Endothelial cell of umbilical vein (primary cell): ENCODE data around the gene ARL8A. TPM values are rescaled to one million over a fixed set of nuclear protein-coding genes. Genes with fewer than 3 reads are reported as not detected.

Experiments
- BruUV-seq: library from RNA; stranded (reverse); fragments of 400-500 nt; replicated peaks from 2 replicates; lab custom pipeline; 2021; lab: Mats Ljungman, UMichigan
- CTCF ChIA-PET: fragments of 300-600, 350-600 bp; sonication (Branson Sonifier 250); formaldehyde crosslinking; loops from one replicate; lab custom pipeline; 2021; ENCODE audit warnings: antibody characterized with exemption, inconsistent platforms; lab: Charles Lee
- POLR2A ChIA-PET: fragments of 300-600, 350-600 bp; sonication (Branson Sonifier 250); formaldehyde crosslinking; loops from one replicate; lab custom pipeline; 2021; ENCODE audit warnings: antibody characterized with exemption, inconsistent platforms; lab: Charles Lee
- DNase-seq: peaks from one replicate; pipeline ENCODE4 v3.0.0-alpha.2; 2011; ENCODE audit warnings: low read depth, low spot score
- FAIRE-seq: peaks from 2 replicates; lab custom pipeline; 2011; peaks lifted over from hg19 to GRCh38; lab: Jason Lieb, UNC
- H2AFZ ChIP-seq: 2 replicates; pipeline ENCODE4 v1.6.0; 2012; ENCODE audit warnings: low read depth, low read length, control low read depth, inconsistent platforms
- H3K27ac ChIP-seq: 2 replicates; pipeline ENCODE4 v1.5.1; 2011; ENCODE audit warnings: low read depth, mild to moderate bottlenecking, control low read depth, low read length, moderate library complexity; ENCODE audit not compliant: insufficient read depth
- H3K27me3 ChIP-seq, 2 experiments: 2 replicates each; pipeline versions ENCODE4 v1.6.0 to v1.6.1; 2011; ENCODE audit warnings: low read length in 2 of 2, mixed read lengths in 1 of 2; ENCODE audit not compliant: control insufficient read depth in 2 of 2, insufficient read depth in 2 of 2
- H3K36me3 ChIP-seq, 2 experiments: 2 replicates in 1 of 2; 3 replicates in 1 of 2; pipeline ENCODE4 v1.5.1; 2011; ENCODE audit warnings: low read length in 2 of 2, mild to moderate bottlenecking in 1 of 2, moderate library complexity in 1 of 2; ENCODE audit not compliant: control insufficient read depth in 2 of 2, insufficient read depth in 2 of 2; ENCODE audit errors: extremely low read depth in 1 of 2
- H3K4me1 ChIP-seq: 3 replicates; pipeline ENCODE4 v1.5.1; 2011; ENCODE audit warnings: mild to moderate bottlenecking, low read length; ENCODE audit not compliant: control insufficient read depth, insufficient read depth; ENCODE audit errors: extremely low read depth
- H3K4me2 ChIP-seq: 2 replicates; pipeline ENCODE4 v1.6.1; 2011; ENCODE audit warnings: low read length, control low read depth, mixed read lengths; ENCODE audit not compliant: insufficient read depth
- H3K4me3 ChIP-seq, 3 experiments: fragments of 200-600 bp in 1 of 3; sonication (generic), shearing (Covaris generic) in 1 of 3; replicated peaks in 1 of 3; 2 replicates each; pipeline ENCODE4 v1.5.1; 2011 to 2016; ENCODE audit warnings: control low read depth in 3 of 3, low read length in 3 of 3, mild to moderate bottlenecking in 2 of 3, inconsistent platforms in 1 of 3, low read depth in 1 of 3, moderate library complexity in 1 of 3; ENCODE audit not compliant: insufficient read depth in 1 of 3
- H3K79me2 ChIP-seq: 2 replicates; pipeline ENCODE4 v1.6.0; 2012; ENCODE audit warnings: low read length, inconsistent platforms; ENCODE audit not compliant: control insufficient read depth, insufficient read depth
- H3K9ac ChIP-seq: replicated peaks from 2 replicates; pipeline ENCODE3; 2011; ENCODE audit warnings: low read length, control low read depth; ENCODE audit not compliant: insufficient read depth; ENCODE audit errors: extremely low read depth
- H3K9me1 ChIP-seq: replicated peaks from 3 replicates; pipeline ENCODE4 v1.6.0; 2011; ENCODE audit warnings: mild to moderate bottlenecking, low read length; ENCODE audit not compliant: control insufficient read depth, insufficient read depth; ENCODE audit errors: extremely low read depth
- H3K9me3 ChIP-seq: replicated peaks from 2 replicates; pipeline ENCODE4 v1.5.1; 2012; ENCODE audit warnings: low read length, inconsistent platforms; ENCODE audit not compliant: control insufficient read depth, insufficient read depth
- H4K20me1 ChIP-seq: replicated peaks from 2 replicates; pipeline ENCODE3; 2011; ENCODE audit warnings: mild to moderate bottlenecking, low read length; ENCODE audit not compliant: control insufficient read depth, insufficient read depth; ENCODE audit errors: extremely low read depth
- EZH2 ChIP-seq: IDR thresholded peaks from 2 replicates; pipeline ENCODE4 v1.6.1; 2012; ENCODE audit warnings: borderline replicate concordance, low read depth, mild to moderate bottlenecking, moderate library complexity, low read length, inconsistent platforms; ENCODE audit not compliant: severe bottlenecking
- GATA2 ChIP-seq: IDR thresholded peaks from 2 replicates; pipeline ENCODE4 v1.7.0; 2011; ENCODE audit warnings: low read depth, mild to moderate bottlenecking, moderate library complexity, mixed read lengths, low read length; ENCODE audit not compliant: insufficient read length, insufficient read depth
- JUN ChIP-seq: IDR thresholded peaks from 2 replicates; pipeline ENCODE4 v1.6.1; 2011; ENCODE audit warnings: borderline replicate concordance, low read depth; ENCODE audit not compliant: insufficient read length, insufficient read depth
- POLR2A ChIP-seq: IDR thresholded peaks from 2 replicates; pipeline ENCODE4 v1.6.1; 2012; ENCODE audit warnings: low read depth, mild to moderate bottlenecking, control low read depth, low read length
- POLR2AphosphoS5 ChIP-seq: IDR thresholded peaks from 2 replicates; pipeline ENCODE4 v1.6.1; 2012; ENCODE audit warnings: low read depth, mild to moderate bottlenecking, control low read depth, low read length, moderate library complexity; ENCODE audit not compliant: insufficient read depth
- dilution Hi-C: fragments of 300-500 bp; cut with MboI; formaldehyde crosslinking; loops from one replicate; pipeline ENCODE4 v1.15.0; 2019; ENCODE audit warnings: low sequenced_read_pairs; ENCODE audit not compliant: extremely low pct_ligation_motif_present
- intact Hi-C: fragments of 100-400 bp; cut with micrococcal nuclease; formaldehyde crosslinking; loops from one replicate; pipeline ENCODE4 v1.10.0; 2022
- polyA plus RNA-seq, 4 experiments: library from polyadenylated mRNA; depleted of rRNA in 3 of 4; stranded (reverse) in 3 of 4; unstranded in 1 of 4; fragments of >200 nt; gene quantifications; 2 replicates each; pipeline versions ENCODE4 v1.2.1 to v1.2.3, GENCODE V29; 2011 to 2012; ENCODE audit warnings: missing spikeins in 1 of 4
- total RNA-seq: library from RNA; stranded (reverse); gene quantifications from 2 replicates; pipeline ENCODE4 v1.2.3, GENCODE V29; 2021
- TF ChIP-seq, protein P1 (sequence below): IDR thresholded peaks from 2 replicates; pipeline ENCODE4 v1.6.1; 2011; ENCODE audit not compliant: insufficient read depth, insufficient read length
- TF ChIP-seq, protein P2 (sequence below), 2 donors: IDR thresholded peaks; 1 replicate in 1 of 2; 2 replicates in 1 of 2; pipeline ENCODE4 v1.5.1; 2011; ENCODE audit warnings: low read length in 2 of 2, mild to moderate bottlenecking in 2 of 2, moderate library complexity in 2 of 2, control low read depth in 1 of 2, inconsistent platforms in 1 of 2, low read depth in 1 of 2; ENCODE audit not compliant: insufficient read depth in 1 of 2; ENCODE audit errors: extremely low read depth in 1 of 2

Gene ARL8A
- total and polyA plus RNA-seq, 2 donors (not counting 3 experiments of a cell fraction or from before 2014, with no cell fraction given) = 54.3 to 69.5 TPM

- peaks cover 32 to 37% of the 10 kb centered on the region in 2 experiments for H3K27me3 ChIP-seq
- no peak within 1 kb of the TSS for H3K4me3 ChIP-seq
- H3K4me2 ChIP-seq = no peak within 1 kb of the TSS
- no TSS peak for BruUV-seq
- FAIRE-seq (peak; percentile 12), DNase-seq (no peak)
- H2AFZ ChIP-seq = no peak within 1 kb of the TSS
- intact Hi-C loops = loop anchor here (1.0 kb wide), 3 partner anchors 81 to 526 kb away; no protein-coding TSS in a partner anchor
- no peak within 1 kb of the TSS for H3K27ac ChIP-seq
- no peaks in the 10 kb centered on the region for H3K4me1 ChIP-seq
- no peaks in the 10 kb centered on the region for H4K20me1 ChIP-seq
- no peaks in the 10 kb centered on the region for H3K79me2 ChIP-seq
- no peak within 1 kb of the TSS for H3K9ac ChIP-seq
- CTCF ChIA-PET = interaction anchor here (0.8 to 5.4 kb wide), 29 partner anchors 9 to 526 kb away, joined by 3 to 121 read pairs (median 5); partner anchors contain the start of gene UBE2T
- POLR2A ChIA-PET = no interaction called here
- dilution Hi-C loops = no loop called here
- H3K36me3 ChIP-seq = no peaks in the 10 kb centered on the region
- H3K9me1 ChIP-seq = no peaks in the 10 kb centered on the region
- TF ChIP-seq, protein P1, sequence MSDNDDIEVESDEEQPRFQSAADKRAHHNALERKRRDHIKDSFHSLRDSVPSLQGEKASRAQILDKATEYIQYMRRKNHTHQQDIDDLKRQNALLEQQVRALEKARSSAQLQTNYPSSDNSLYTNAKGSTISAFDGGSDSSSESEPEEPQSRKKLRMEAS = no peak
- TF ChIP-seq, protein P2, sequence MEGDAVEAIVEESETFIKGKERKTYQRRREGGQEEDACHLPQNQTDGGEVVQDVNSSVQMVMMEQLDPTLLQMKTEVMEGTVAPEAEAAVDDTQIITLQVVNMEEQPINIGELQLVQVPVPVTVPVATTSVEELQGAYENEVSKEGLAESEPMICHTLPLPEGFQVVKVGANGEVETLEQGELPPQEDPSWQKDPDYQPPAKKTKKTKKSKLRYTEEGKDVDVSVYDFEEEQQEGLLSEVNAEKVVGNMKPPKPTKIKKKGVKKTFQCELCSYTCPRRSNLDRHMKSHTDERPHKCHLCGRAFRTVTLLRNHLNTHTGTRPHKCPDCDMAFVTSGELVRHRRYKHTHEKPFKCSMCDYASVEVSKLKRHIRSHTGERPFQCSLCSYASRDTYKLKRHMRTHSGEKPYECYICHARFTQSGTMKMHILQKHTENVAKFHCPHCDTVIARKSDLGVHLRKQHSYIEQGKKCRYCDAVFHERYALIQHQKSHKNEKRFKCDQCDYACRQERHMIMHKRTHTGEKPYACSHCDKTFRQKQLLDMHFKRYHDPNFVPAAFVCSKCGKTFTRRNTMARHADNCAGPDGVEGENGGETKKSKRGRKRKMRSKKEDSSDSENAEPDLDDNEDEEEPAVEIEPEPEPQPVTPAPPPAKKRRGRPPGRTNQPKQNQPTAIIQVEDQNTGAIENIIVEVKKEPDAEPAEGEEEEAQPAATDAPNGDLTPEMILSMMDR (IDR thresholded peaks at IDR 0.05; ENCODE audit: extremely low read depth in 1 of 2, insufficient read depth in 1 of 2, low read depth in 1 of 2, low read length in 2 of 2) = no peak
- TF ChIP-seq EZH2 = peak; percentile 68
- TF ChIP-seq POLR2A = no peak
- no peak for TF ChIP-seq GATA2
- no peak for TF ChIP-seq JUN
- no peak for TF ChIP-seq POLR2AphosphoS5
- H3K9me3 ChIP-seq = no peaks in the 10 kb centered on the region
These were observed 49.2 kb upstream of the ARL8A start, which contains the start of gene LGR6 for GRCh38 chr1:202193614-202194327. LGR6 (plus strand) TSS chr1:202193799; CDS start chr1:202193990, 191 bp downstream.
